CD8-positive, alpha-beta memory T cell (primary cell): ENCODE measurements around the gene NEK4. TPM values are rescaled to one million over a fixed set of nuclear protein-coding genes. Genes with fewer than 3 reads are reported as not detected.

Experiments used
- CTCF ChIA-PET: fragments of 350-600 bp; sonication (Branson Sonifier 250); formaldehyde crosslinking; loops from one replicate; lab custom pipeline; 2021; ENCODE audit warnings: antibody characterized with exemption; lab: Charles Lee
- POLR2A ChIA-PET: fragments of 350-600 bp; sonication (Branson Sonifier 250); formaldehyde crosslinking; loops from one replicate; lab custom pipeline; 2021; ENCODE audit warnings: antibody characterized with exemption; lab: Charles Lee
- DNase-seq, 5 donors: peaks; one replicate each; pipeline versions ENCODE4 v3.0.0 to v3.0.0-alpha.2; 2020 to 2022; ENCODE audit warnings: mixed read lengths in 1 of 5
- H3K27ac ChIP-seq: one replicate; pipeline ENCODE4 v1.7.0; 2013; ENCODE audit warnings: low read depth, mild to moderate bottlenecking, low read length, moderate library complexity
- H3K27me3 ChIP-seq: 2 replicates; pipeline ENCODE4 v1.7.0; 2013; ENCODE audit warnings: low read length, mild to moderate bottlenecking; ENCODE audit not compliant: insufficient read depth, poor library complexity, severe bottlenecking
- H3K36me3 ChIP-seq: 2 replicates; pipeline ENCODE4 v1.7.0; 2013; ENCODE audit warnings: mild to moderate bottlenecking, low read length, moderate library complexity; ENCODE audit not compliant: insufficient read depth
- H3K4me1 ChIP-seq: 2 replicates; pipeline ENCODE4 v1.7.0; 2013; ENCODE audit warnings: mild to moderate bottlenecking, low read length, moderate library complexity; ENCODE audit not compliant: insufficient read depth
- H3K4me3 ChIP-seq: 2 replicates; pipeline ENCODE4 v1.7.0; 2013; ENCODE audit warnings: mild to moderate bottlenecking, low read length
- H3K9me3 ChIP-seq: 2 replicates; pipeline ENCODE4 v1.7.0; 2013; ENCODE audit warnings: mild to moderate bottlenecking, low read length
- H3K27ac Mint-ChIP-seq, 8 donors: one replicate each; pipeline ENCODE4 v1.8.0; 2020 to 2021; ENCODE audit warnings: mixed read lengths in 8 of 8, mild to moderate bottlenecking in 6 of 8, inconsistent platforms in 3 of 8, moderate library complexity in 3 of 8
- H3K27me3 Mint-ChIP-seq, 2 donors: one replicate each; pipeline ENCODE4 v1.8.0; 2020 to 2021; ENCODE audit warnings: mixed read lengths in 2 of 2, mild to moderate bottlenecking in 1 of 2, moderate library complexity in 1 of 2
- H3K36me3 Mint-ChIP-seq, 3 donors: one replicate each; pipeline ENCODE4 v1.8.0; 2020 to 2021; ENCODE audit warnings: mixed read lengths in 3 of 3, inconsistent platforms in 1 of 3, mild to moderate bottlenecking in 1 of 3
- H3K4me1 Mint-ChIP-seq, 3 donors: one replicate each; pipeline ENCODE4 v1.8.0; 2020 to 2021; ENCODE audit warnings: mixed read lengths in 3 of 3, inconsistent platforms in 1 of 3, mild to moderate bottlenecking in 1 of 3
- H3K4me3 Mint-ChIP-seq, 7 donors: one replicate each; pipeline ENCODE4 v1.8.0; 2020 to 2021; ENCODE audit warnings: mixed read lengths in 7 of 7, mild to moderate bottlenecking in 6 of 7, moderate library complexity in 4 of 7, inconsistent platforms in 2 of 7
- H3K9me3 Mint-ChIP-seq, 5 donors: one replicate each; pipeline ENCODE4 v1.8.0; 2020 to 2022; ENCODE audit warnings: mixed read lengths in 5 of 5, mild to moderate bottlenecking in 3 of 5, moderate library complexity in 2 of 5, inconsistent platforms in 1 of 5
- polyA plus RNA-seq: library from polyadenylated mRNA; unstranded; fragments of 300-500 nt; fragmentation: Illumina TruSeq; gene quantifications from one replicate; pipeline ENCODE4 v1.2.3, GENCODE V29; 2021
- total RNA-seq, 2 experiments: library from RNA; stranded (reverse); gene quantifications; one replicate each; pipeline ENCODE4 v1.2.3, GENCODE V29; 2021

NEK4 gene
- total and polyA plus RNA-seq, 3 experiments from 2014 or later, result 11.4 to 35.7 (median 33.5) TPM

GRCh38 chr3:52786330-52787215 is 15.8 kb upstream of the NEK4 start:
- Histone ChIP-seq H3K4me1 (no peaks in the 10 kb centered on the region), H3K27me3 (no peaks in the 10 kb centered on the region), H3K36me3 (no peaks in the 10 kb centered on the region), H3K9me3 (no peaks in the 10 kb centered on the region), H3K4me3 (no peak overlapping the region), H3K27ac (no peak overlapping the region)
- Mint-ChIP-seq H3K36me3 (no peaks in the 10 kb centered on the region), H3K27me3 (peaks cover 0 to 9% of the 10 kb centered on the region in 2 donors), H3K4me3 (no peak overlapping the region), H3K27ac (no peak overlapping the region), H3K4me1 (no peaks in the 10 kb centered on the region), H3K9me3 (peaks cover 0 to 2% (median 0%) of the 10 kb centered on the region in 5 donors)
- ChIA-PET CTCF (interaction anchor here (1.5 kb wide), 1 partner anchor 12 kb away, joined by 3 read pairs; no protein-coding TSS in a partner anchor), POLR2A (no interaction called here)
- DNase-seq, result peak in 1 of 5 donors; percentile 38

GRCh38 chr3:52784931-52785590 is 14.3 kb upstream of the NEK4 start:
- Histone ChIP-seq H3K4me1 (no peaks in the 10 kb centered on the region), H3K27me3 (no peaks in the 10 kb centered on the region), H3K27ac (no peak overlapping the region), H3K4me3 (no peak overlapping the region), H3K9me3 (no peaks in the 10 kb centered on the region), H3K36me3 (no peaks in the 10 kb centered on the region)
- Mint-ChIP-seq H3K27me3 (peaks cover 0 to 14% of the 10 kb centered on the region in 2 donors), H3K9me3 (no peaks in the 10 kb centered on the region), H3K4me1 (no peaks in the 10 kb centered on the region), H3K4me3 (no peak overlapping the region), H3K36me3 (no peaks in the 10 kb centered on the region), H3K27ac (no peak overlapping the region)
- ChIA-PET POLR2A (no interaction called here), CTCF (interaction anchor here (1.5 kb wide), 1 partner anchor 13 kb away, joined by 3 read pairs; no protein-coding TSS in a partner anchor)
- peak in 1 of 5 donors; percentile 16 for DNase-seq

GRCh38 chr3:52784021-52784621 is 13.4 kb upstream of the NEK4 start:
- POLR2A ChIA-PET, result no interaction called here
- H3K27me3 Mint-ChIP-seq, result peaks cover 0 to 14% of the 10 kb centered on the region in 2 donors

GRCh38 chr3:52783211-52783555 is 12.4 kb upstream of the NEK4 start:
- H3K9me3 Mint-ChIP-seq, result no peaks in the 10 kb centered on the region
- no peaks in the 10 kb centered on the region for H3K36me3 Mint-ChIP-seq
- Histone ChIP-seq H3K4me1 (no peaks in the 10 kb centered on the region), H3K27ac (no peak overlapping the region), H3K4me3 (no peak overlapping the region), H3K9me3 (no peaks in the 10 kb centered on the region), H3K36me3 (no peaks in the 10 kb centered on the region), H3K27me3 (no peaks in the 10 kb centered on the region)
- H3K4me1 Mint-ChIP-seq, result no peaks in the 10 kb centered on the region
- H3K4me3 Mint-ChIP-seq, result no peak overlapping the region
- peaks cover 0 to 14% of the 10 kb centered on the region in 2 donors for H3K27me3 Mint-ChIP-seq
- DNase-seq, result no peak
- H3K27ac Mint-ChIP-seq, result no peak overlapping the region
- POLR2A ChIA-PET, result no interaction called here
- CTCF ChIA-PET, result no interaction called here

More at GRCh38 chr3:52784021-52784621, 13.4 kb upstream of the NEK4 start:
- H3K27ac Mint-ChIP-seq, result no peak overlapping the region
- CTCF ChIA-PET, result no interaction called here
- H3K36me3 Mint-ChIP-seq, result no peaks in the 10 kb centered on the region
- H3K4me3 Mint-ChIP-seq, result no peak overlapping the region
- Histone ChIP-seq H3K27ac (no peak overlapping the region), H3K9me3 (no peaks in the 10 kb centered on the region), H3K36me3 (no peaks in the 10 kb centered on the region), H3K27me3 (no peaks in the 10 kb centered on the region), H3K4me3 (no peak overlapping the region), H3K4me1 (no peaks in the 10 kb centered on the region)
- no peaks in the 10 kb centered on the region for H3K4me1 Mint-ChIP-seq
- H3K9me3 Mint-ChIP-seq, result no peaks in the 10 kb centered on the region
- peak in 1 of 5 donors; percentile 33 for DNase-seq

- ChIA-PET POLR2A (no interaction called here), CTCF (no interaction called here)
- Histone ChIP-seq H3K27me3 (no peaks in the 10 kb centered on the region), H3K9me3 (no peaks in the 10 kb centered on the region), H3K36me3 (no peaks in the 10 kb centered on the region), H3K4me1 (no peaks in the 10 kb centered on the region), H3K27ac (no peak overlapping the region), H3K4me3 (no peak overlapping the region)
- no peak overlapping the region for H3K27ac Mint-ChIP-seq
- H3K4me1 Mint-ChIP-seq, result no peaks in the 10 kb centered on the region
- H3K36me3 Mint-ChIP-seq, result no peaks in the 10 kb centered on the region
- peaks cover 0 to 10% of the 10 kb centered on the region in 2 donors for H3K27me3 Mint-ChIP-seq
- DNase-seq, result no peak
- H3K9me3 Mint-ChIP-seq, result no peaks in the 10 kb centered on the region
- peak overlapping the region in 1 of 7 donors; percentile 18 for H3K4me3 Mint-ChIP-seq
Observed at GRCh38 chr3:52782412-52783210, 11.9 kb upstream of the NEK4 start.

GRCh38 chr3:52781741-52782140 is 11.0 kb upstream of the NEK4 start:
- no peaks in the 10 kb centered on the region for H3K4me1 Mint-ChIP-seq
- no peak overlapping the region for H3K4me3 Mint-ChIP-seq
- peaks cover 0 to 8% of the 10 kb centered on the region in 2 donors for H3K27me3 Mint-ChIP-seq
- Histone ChIP-seq H3K36me3 (no peaks in the 10 kb centered on the region), H3K27me3 (no peaks in the 10 kb centered on the region), H3K9me3 (no peaks in the 10 kb centered on the region), H3K4me1 (no peaks in the 10 kb centered on the region), H3K4me3 (no peak overlapping the region), H3K27ac (no peak overlapping the region)
- ChIA-PET CTCF (no interaction called here), POLR2A (no interaction called here)
- no peaks in the 10 kb centered on the region for H3K36me3 Mint-ChIP-seq
- DNase-seq, result peak in 1 of 5 donors; percentile 37
- H3K27ac Mint-ChIP-seq, result no peak overlapping the region
- H3K9me3 Mint-ChIP-seq, result no peaks in the 10 kb centered on the region

GRCh38 chr3:52779837-52780585 is 9.3 kb upstream of the NEK4 start:
- H3K9me3 Mint-ChIP-seq, result no peaks in the 10 kb centered on the region
- no peak overlapping the region for H3K4me3 ChIP-seq
- CTCF ChIA-PET, result interaction anchor here (2.6 kb wide), 1 partner anchor 19 kb away, joined by 7 read pairs; no protein-coding TSS in a partner anchor
- peaks cover 0 to 8% of the 10 kb centered on the region in 2 donors for H3K27me3 Mint-ChIP-seq
- H3K27ac Mint-ChIP-seq, result no peak overlapping the region
- no peak overlapping the region for H3K27ac ChIP-seq
- H3K36me3 Mint-ChIP-seq, result no peaks in the 10 kb centered on the region
- no peak overlapping the region for H3K4me3 Mint-ChIP-seq
- no peaks in the 10 kb centered on the region for H3K4me1 ChIP-seq
- DNase-seq, result no peak
- no peaks in the 10 kb centered on the region for H3K9me3 ChIP-seq
- no peaks in the 10 kb centered on the region for H3K36me3 ChIP-seq
- POLR2A ChIA-PET, result no interaction called here
- H3K4me1 Mint-ChIP-seq, result no peaks in the 10 kb centered on the region
- no peaks in the 10 kb centered on the region for H3K27me3 ChIP-seq
